IgD-negative memory B cell (primary cell): ENCODE measurements around the gene TMEM88. TPM values are rescaled to one million over a fixed set of nuclear protein-coding genes. Genes with fewer than 3 reads are reported as not detected.

ENCODE experiments used
- H3K27ac Mint-ChIP-seq, 3 donors: one replicate each; pipeline ENCODE4 v1.8.0; 2020 to 2022; ENCODE audit warnings: mild to moderate bottlenecking in 3 of 3, mixed read lengths in 3 of 3, moderate library complexity in 1 of 3
- H3K27me3 Mint-ChIP-seq: one replicate; pipeline ENCODE4 v1.8.0; 2021; ENCODE audit warnings: mixed read lengths
- H3K36me3 Mint-ChIP-seq: one replicate; pipeline ENCODE4 v1.8.0; 2020; ENCODE audit warnings: mild to moderate bottlenecking, mixed read lengths
- H3K4me1 Mint-ChIP-seq, 3 donors: one replicate each; pipeline ENCODE4 v1.8.0; 2020 to 2022; ENCODE audit warnings: mixed read lengths in 3 of 3, mild to moderate bottlenecking in 1 of 3
- H3K4me3 Mint-ChIP-seq, 4 donors: one replicate each; pipeline ENCODE4 v1.8.0; 2020 to 2022; ENCODE audit warnings: mild to moderate bottlenecking in 4 of 4, mixed read lengths in 4 of 4, moderate library complexity in 3 of 4
- H3K9me3 Mint-ChIP-seq, 3 donors: one replicate each; pipeline ENCODE4 v1.8.0; 2020 to 2021; ENCODE audit warnings: mixed read lengths in 3 of 3, mild to moderate bottlenecking in 1 of 3
- polyA plus RNA-seq: library from polyadenylated mRNA; unstranded; fragments of 300-500 nt; fragmentation: Illumina TruSeq; gene quantifications from one replicate; pipeline ENCODE4 v1.2.3, GENCODE V29; 2021

TMEM88 gene
- polyA plus RNA-seq, 1 donor from 2014 or later: not detected

DNA sequence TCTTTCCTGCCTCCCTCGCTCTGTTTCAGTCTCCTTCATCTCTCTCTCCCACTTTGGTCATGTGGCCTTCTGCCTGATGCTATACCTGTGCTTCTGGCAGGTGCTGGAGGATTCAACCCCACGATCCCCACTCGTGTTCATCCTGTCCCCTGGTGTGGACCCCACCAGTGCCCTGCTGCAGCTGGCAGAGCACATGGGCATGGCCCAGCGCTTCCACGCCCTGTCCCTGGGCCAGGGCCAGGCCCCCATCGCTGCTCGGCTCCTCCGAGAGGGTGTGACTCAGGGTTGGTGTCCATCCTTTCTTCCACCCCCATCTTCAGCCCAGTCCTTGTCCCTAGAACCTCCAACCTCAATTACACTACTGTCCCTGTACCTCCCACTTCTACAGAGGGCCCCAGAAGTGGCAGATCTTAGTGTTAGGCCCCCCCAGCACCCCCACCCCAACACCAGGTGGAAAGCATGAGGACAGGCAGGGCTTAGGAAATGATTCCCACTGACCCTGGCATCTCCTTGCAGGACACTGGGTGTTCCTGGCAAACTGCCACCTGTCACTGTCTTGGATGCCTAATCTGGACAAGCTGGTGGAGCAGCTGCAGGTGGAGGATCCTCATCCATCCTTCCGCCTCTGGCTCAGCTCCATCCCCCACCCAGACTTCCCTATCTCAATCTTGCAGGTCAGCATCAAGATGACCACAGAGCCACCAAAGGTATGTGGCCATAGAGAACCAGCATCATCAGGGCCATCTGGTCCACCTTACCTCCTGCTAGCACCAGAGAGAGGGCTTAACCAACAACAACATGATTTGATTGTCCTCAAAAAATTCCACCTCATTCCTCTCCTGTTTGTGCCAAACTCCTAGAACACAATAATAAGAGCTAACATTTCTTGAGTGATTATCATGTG, 30.6 kb upstream of the TMEM88 start:
- Mint-ChIP-seq H3K4me1 (peaks cover 0 to 5% (median 0%) of the 10 kb centered on the region in 3 donors), H3K27me3 (peaks cover 1% of the 10 kb centered on the region), H3K27ac (peak overlapping the region in 1 of 3 donors; percentile 85), H3K36me3 (no peaks in the 10 kb centered on the region), H3K4me3 (no peak overlapping the region), H3K9me3 (no peaks in the 10 kb centered on the region)

DNA sequence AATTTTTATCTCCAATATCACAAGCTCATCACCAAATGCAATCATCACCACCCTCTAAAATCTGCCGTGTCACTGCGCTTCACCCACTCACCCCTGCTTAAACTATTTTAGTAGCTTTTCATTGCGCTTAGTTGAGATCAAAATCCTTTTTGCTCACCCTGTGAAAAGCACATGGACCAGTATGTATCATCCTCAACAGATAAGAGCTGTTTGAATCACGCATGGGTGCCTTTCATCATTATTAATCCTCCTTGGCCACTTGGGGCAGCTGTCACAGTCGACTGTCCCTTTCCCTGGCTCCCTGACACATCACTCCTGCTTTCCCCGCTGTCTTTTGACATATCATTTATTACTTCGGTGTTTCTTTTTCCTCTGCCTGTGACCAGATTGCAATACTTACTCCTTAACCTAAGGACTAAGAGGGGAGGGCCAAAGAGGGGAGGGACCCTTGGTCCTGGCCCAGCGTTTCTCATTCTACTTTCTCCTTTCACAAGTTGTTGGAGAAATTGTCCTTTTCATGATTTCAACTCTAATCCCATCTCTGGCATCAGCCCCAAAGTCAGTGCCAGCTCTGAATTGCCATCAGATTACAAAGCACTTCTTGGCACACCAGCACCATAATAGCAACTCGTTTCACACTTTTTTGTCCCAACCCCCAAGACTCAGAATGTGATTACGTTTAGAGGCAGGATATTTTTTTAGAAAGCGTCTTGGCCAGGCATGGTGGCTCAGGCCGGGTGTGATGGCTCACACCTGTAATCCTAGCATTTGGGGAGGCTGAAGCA, 29.5 kb upstream of the TMEM88 start:
- H3K36me3 Mint-ChIP-seq: no peaks in the 10 kb centered on the region
- H3K27me3 Mint-ChIP-seq: peaks cover 7% of the 10 kb centered on the region
- H3K4me3 Mint-ChIP-seq: no peak overlapping the region
- H3K4me1 Mint-ChIP-seq: peaks cover 0 to 5% (median 0%) of the 10 kb centered on the region in 3 donors
- H3K9me3 Mint-ChIP-seq: no peaks in the 10 kb centered on the region
- peak overlapping the region in 1 of 3 donors; percentile 85 for H3K27ac Mint-ChIP-seq

DNA sequence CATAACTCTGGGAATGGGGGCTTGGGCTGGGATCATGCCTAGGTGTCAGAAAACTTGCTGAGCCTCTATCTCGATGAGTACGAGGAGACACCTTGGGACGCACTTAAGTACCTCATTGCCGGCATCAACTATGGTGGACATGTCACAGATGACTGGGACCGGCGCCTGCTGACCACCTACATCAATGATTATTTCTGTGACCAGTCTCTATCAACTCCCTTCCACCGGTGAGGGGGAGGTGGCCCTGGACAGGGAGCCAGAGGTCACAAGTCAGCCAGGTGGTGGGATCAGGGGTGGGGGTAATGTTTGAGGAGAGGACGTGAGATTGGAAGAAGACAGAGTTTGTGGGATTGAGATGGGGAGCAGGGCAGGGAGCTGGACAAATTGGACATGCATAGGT, 24.2 kb upstream of the TMEM88 start:
- no peaks in the 10 kb centered on the region for H3K36me3 Mint-ChIP-seq
- H3K27ac Mint-ChIP-seq: no peak overlapping the region
- peaks cover 4 to 6% (median 5%) of the 10 kb centered on the region in 3 donors for H3K4me1 Mint-ChIP-seq
- peaks cover 18% of the 10 kb centered on the region for H3K27me3 Mint-ChIP-seq
- peak overlapping the region in 1 of 4 donors; percentile 44 for H3K4me3 Mint-ChIP-seq
- no peaks in the 10 kb centered on the region for H3K9me3 Mint-ChIP-seq

DNA sequence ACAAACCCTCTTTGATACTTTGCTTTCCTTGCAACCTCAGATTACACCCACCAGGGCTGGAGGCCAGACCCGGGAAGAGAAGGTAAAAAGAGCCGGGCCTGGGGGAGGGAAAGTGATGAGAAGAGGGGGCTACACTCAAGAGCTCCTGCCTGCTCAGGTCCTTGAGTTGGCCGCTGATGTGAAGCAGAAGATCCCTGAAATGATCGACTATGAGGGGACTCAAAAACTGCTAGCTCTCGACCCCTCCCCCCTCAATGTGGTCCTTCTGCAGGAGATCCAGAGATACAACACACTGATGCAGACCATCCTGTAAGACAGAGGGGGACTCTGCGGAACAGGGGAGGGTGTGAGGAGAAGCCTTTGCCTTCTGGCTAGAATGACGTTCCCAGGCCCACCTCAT, 23.6 kb upstream of the TMEM88 start:
- Mint-ChIP-seq H3K27me3 (peaks cover 18% of the 10 kb centered on the region), H3K4me3 (peak overlapping the region in 1 of 4 donors; percentile 93), H3K36me3 (no peaks in the 10 kb centered on the region), H3K27ac (peak overlapping the region in 1 of 3 donors; percentile 51), H3K4me1 (peaks cover 5 to 8% (median 6%) of the 10 kb centered on the region in 3 donors), H3K9me3 (no peaks in the 10 kb centered on the region)

DNA sequence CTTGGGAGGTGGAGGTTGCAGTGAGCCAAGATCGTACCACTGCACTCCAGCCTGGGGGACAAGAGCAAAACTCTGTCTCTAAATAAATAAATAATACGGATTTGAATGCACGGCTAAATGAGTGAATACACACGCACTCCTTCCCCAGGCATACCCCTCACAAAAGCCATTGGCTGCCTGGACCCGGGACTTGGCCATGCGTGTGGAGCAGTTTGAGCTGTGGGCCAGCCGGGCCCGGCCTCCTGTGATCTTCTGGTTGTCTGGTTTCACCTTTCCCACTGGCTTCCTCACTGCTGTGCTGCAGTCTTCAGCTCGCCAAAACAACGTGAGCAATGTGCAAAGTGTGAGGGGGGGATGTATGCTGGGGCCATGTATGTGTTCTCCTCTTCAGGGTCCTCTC, 22.4 kb upstream of the TMEM88 start:
- H3K4me1 Mint-ChIP-seq: peaks cover 11 to 19% (median 15%) of the 10 kb centered on the region in 3 donors
- peak overlapping the region in 1 of 3 donors; percentile 99 for H3K27ac Mint-ChIP-seq
- peaks cover 18% of the 10 kb centered on the region for H3K27me3 Mint-ChIP-seq
- H3K36me3 Mint-ChIP-seq: no peaks in the 10 kb centered on the region
- H3K9me3 Mint-ChIP-seq: no peaks in the 10 kb centered on the region
- H3K4me3 Mint-ChIP-seq: peak overlapping the region in 2 of 4 donors; percentile 30 to 93

DNA sequence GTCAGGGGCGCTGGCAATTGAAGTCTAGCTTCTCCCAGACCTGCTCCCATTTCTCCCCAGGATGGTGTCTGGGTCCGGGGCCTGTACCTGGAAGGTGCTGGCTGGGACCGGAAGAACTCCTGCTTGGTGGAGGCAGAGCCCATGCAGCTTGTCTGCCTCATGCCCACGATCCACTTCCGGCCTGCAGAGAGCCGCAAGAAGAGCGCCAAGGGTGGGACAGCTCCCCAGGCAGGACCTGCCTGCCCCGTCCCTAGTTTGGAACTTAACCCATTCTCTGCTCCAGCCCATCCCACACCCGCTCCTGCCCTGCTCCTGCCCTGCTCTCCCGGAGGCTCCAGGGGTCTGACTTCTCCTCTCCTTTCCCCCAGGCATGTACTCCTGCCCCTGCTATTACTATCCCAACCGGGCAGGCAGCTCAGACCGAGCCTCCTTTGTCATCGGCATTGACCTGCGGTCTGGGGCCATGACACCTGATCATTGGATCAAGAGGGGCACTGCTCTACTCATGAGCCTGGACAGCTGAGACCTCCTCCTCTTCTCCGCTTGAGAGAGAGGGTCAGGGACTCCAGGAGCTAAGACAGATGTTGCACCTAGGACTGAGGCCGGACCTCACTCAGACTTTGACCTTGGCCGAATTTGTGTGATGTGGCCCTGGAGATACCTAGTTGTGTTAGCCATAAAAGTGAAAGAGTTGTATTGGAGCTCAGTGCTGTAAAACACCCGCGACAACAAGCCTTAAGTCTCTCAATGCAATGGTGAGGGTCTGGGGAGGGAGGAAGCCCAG, 21.7 kb upstream of the TMEM88 start:
- Mint-ChIP-seq H3K4me1 (peaks cover 15 to 24% (median 19%) of the 10 kb centered on the region in 3 donors), H3K4me3 (peak overlapping the region; percentile 93 to 100 (median 97)), H3K27ac (peak overlapping the region; percentile 99 to 100 (median 99)), H3K36me3 (no peaks in the 10 kb centered on the region), H3K27me3 (peaks cover 18% of the 10 kb centered on the region), H3K9me3 (no peaks in the 10 kb centered on the region)

DNA sequence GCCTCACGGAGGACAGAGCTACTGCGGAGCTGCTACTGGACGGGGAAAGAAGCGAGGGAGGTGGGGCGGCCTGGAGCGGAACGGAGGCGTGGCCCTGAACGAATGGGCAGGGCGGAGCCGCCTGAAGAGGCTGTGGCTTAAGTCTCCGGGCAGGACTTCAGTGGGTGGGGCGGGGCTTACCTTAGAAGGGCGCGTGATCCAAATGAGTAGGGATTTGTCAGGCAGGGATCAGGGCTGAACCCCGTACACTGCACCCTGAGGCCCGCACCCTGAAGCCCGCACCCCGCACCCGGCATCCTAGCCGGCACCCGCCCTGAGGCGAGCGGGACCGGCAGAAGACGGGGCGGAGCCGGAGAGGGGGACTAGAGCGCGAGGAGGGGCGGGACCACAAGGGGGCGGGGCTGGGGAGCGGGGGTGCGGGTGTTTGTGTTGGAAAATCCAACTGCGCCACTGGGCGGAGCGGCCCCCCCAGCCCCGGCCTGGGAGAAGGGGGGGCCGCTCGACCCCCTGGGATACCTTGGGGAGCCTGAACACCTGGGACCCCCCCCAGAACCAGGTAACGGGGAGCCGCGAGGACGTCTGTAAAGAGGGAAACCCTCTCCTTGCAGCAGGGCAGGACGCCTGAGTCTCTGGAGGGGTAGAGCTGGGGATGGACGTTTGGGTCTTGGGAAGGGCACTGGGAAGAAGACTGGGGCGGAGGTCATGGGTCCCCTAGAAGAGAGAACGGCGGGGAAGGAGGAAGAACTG, 20.9 kb upstream of the TMEM88 start, which contains the start of gene KDM6B:
TSS of gene KDM6B (plus strand) at position 423 of the 747 bp plus-strand sequence. CDS start 11,338 bp downstream, outside the sequence.
- Mint-ChIP-seq H3K27ac (peak within 1 kb of the TSS; percentile 99 to 100 (median 99)), H3K9me3 (no peaks in the 10 kb centered on the region), H3K4me3 (peak within 1 kb of the TSS; percentile 93 to 100 (median 97)), H3K27me3 (peaks cover 18% of the 10 kb centered on the region), H3K36me3 (no peaks in the 10 kb centered on the region), H3K4me1 (peaks cover 18 to 29% (median 25%) of the 10 kb centered on the region in 3 donors)

DNA sequence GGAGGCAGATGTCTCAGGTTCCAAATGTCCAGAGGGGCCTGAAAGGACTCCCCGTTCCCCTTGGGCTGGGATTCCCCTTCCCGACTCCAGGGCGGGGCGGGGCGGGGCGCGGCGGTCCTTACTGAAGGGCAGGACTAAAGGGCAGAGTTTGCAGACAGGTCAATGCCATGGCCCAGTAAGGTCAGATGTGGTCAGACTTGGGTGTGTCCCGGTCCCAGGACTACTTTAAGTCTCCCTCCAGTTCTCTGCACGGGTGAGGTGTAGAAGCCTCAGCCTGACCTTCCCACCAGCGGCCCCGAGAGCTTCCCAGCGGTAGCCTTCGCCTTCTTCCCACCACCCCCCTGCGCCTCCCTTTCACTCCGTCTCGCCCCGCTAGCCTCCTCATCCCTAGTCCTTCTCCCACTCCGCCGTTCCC, 20.3 kb upstream of the TMEM88 start:
- no peaks in the 10 kb centered on the region for H3K36me3 Mint-ChIP-seq
- peak overlapping the region; percentile 93 to 100 (median 97) for H3K4me3 Mint-ChIP-seq
- peaks cover 14% of the 10 kb centered on the region for H3K27me3 Mint-ChIP-seq
- peak overlapping the region; percentile 99 to 100 (median 99) for H3K27ac Mint-ChIP-seq
- H3K9me3 Mint-ChIP-seq: no peaks in the 10 kb centered on the region
- peaks cover 18 to 34% (median 31%) of the 10 kb centered on the region in 3 donors for H3K4me1 Mint-ChIP-seq

DNA sequence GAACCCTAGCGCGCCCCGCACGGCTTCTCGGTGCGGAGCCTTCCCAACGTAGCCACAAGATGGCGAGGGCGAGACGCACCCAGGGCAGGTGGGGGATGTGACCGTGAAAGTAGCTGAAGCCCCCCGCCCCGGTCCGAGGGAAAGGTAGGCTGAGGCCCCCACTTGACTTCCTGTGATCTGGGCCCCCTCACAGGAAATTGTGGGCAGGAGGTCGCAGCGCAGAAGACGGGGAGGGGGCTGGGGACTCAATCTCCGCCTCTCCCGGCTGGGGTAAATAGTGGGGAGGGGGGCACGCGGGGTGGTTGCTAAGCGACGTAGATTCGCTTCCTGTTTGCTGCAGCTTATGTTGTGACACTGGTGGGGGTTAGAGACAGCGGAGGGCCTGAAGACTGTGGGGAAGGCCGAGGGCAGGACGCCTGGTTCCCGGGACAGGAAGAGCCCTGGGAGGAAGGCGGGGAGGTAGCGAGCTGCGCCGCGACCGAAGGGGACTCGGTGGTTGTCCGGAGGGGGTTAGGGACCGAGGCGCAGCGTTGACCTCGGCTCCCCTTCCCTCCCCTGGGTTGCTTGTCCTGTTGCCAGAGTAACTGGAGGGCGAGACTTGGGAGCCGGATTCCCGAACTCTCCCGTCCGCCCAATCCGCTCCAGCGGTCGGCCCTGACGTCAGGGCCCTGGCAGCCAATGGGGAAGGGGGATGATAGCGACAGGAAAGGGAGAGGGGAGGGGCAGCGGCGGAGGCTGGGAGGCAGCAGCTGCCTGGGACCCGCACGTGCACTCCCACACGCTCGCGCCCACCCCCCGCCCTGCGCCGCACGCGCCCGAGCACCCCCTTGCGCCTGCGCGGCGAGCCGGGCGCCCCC, 19.7 kb upstream of the TMEM88 start:
- Mint-ChIP-seq H3K9me3 (no peaks in the 10 kb centered on the region), H3K36me3 (no peaks in the 10 kb centered on the region), H3K4me3 (peak overlapping the region; percentile 93 to 100 (median 97)), H3K27ac (peak overlapping the region; percentile 99 to 100 (median 99)), H3K27me3 (peaks cover 11% of the 10 kb centered on the region), H3K4me1 (peaks cover 22 to 37% (median 34%) of the 10 kb centered on the region in 3 donors)

DNA sequence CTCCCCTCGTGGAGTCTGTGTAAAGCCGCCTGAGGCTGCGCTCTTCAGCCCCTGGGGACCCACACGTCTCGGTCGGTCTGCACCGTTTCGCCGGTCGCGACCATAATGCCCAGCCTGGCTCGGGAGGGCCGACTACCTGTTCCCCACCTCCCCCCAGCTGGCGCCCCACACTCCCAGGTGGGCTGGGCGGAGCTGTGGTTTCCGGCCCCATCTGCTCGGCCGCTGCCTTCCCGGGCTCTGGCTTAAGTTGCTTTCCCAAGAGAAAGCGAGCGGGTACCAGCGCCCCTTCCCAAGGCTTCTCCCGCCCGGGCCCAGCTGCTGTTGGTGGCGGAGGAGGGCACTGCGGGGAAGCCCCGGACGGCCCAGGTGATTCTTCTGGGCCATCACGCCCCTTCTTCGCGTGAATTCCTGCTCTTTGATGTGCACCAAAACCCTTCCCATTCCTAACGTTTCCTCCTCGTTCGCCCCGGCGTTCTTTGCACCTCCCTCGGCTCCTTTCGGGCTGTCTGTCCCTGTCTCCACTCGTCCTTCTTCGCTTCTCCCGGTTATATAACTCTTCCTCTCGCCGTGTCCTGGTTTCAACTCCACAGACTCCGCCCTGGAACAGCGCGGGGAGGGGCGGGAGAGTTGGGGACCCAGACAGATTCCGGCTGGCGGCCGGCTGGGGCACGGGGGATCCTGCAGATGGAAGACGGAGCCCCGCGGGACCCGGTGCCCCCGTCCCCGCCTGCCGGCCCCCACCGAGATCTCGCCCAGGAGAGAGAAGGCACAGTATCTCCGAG, 18.9 kb upstream of the TMEM88 start:
- Mint-ChIP-seq H3K36me3 (no peaks in the 10 kb centered on the region), H3K27me3 (peaks cover 11% of the 10 kb centered on the region), H3K4me3 (peak overlapping the region; percentile 93 to 100 (median 97)), H3K4me1 (peaks cover 28 to 45% (median 39%) of the 10 kb centered on the region in 3 donors), H3K9me3 (no peaks in the 10 kb centered on the region), H3K27ac (peak overlapping the region; percentile 95 to 100 (median 99))

DNA sequence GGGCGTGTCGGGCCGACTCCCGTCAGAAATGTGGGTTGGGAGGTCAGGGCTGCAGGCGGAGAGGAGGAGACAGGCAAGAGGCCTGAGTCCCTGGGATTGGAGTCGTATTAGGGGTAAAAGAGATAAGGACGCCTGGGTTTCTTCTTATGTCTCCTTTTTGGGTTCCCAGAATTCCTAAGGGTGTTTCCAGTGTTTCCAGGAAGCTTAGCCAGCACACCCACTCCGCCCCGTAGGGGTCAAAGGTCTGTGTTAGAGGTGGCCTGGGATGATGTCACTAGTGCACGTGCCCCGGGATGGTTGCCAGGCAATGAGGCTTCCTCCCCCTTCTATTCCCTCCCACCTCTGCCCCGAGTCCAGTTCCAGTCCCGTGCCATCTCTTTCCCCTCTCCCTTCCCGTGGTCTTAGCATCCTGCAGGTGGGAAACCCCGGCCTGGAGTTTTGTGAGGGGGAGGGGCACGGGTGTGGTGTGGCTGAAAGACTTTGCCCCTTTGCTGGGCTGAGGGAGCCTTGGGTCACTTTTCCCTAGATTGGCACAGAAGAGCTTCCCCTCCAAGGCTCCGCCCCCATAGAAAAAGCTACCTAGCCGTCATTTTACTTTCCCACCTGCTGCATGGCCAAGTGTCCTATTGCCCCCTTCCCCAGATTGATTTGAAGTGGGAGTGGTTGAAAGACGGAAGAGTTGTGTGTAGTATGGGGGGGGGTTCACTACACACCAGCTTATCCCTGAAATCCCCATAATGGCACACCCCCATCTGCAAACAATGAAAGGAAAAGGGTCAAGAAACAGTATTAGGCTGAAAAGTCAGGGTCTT, 18.1 kb upstream of the TMEM88 start:
- Mint-ChIP-seq H3K27ac (peak overlapping the region; percentile 95 to 100 (median 99)), H3K4me3 (peak overlapping the region; percentile 93 to 100 (median 97)), H3K27me3 (peaks cover 7% of the 10 kb centered on the region), H3K9me3 (no peaks in the 10 kb centered on the region), H3K4me1 (peaks cover 32 to 51% (median 44%) of the 10 kb centered on the region in 3 donors), H3K36me3 (no peaks in the 10 kb centered on the region)
